T-cell (primary cell): ENCODE measurements around the gene TRIM33. TPM values are rescaled to one million over a fixed set of nuclear protein-coding genes. Genes with fewer than 3 reads are reported as not detected.

Experiments
- ATAC-seq, 4 experiments: fragments of 200-7000 bp in 3 of 4; fragments of 150-1000 bp in 1 of 4; cut with Tn5 transposase; replicated peaks in 1 of 4; 1 replicate in 3 of 4; 2 replicates in 1 of 4; pipeline ENCODE4 v1.10.0; 2021; ENCODE audit warnings: moderate library complexity in 3 of 4, mild to moderate bottlenecking in 2 of 4, moderate number of reproducible peaks in 1 of 4
- CTCF ChIA-PET, 2 donors: fragments of 300-600 bp; sonication (Branson Sonifier 250); formaldehyde crosslinking; loops; one replicate each; lab custom pipeline; 2022; ENCODE audit warnings: antibody characterized with exemption in 2 of 2; lab: Charles Lee
- POLR2A ChIA-PET, 2 donors: fragments of 300-600 bp; sonication (Branson Sonifier 250); formaldehyde crosslinking; loops; one replicate each; lab custom pipeline; 2022; ENCODE audit warnings: antibody characterized with exemption in 2 of 2; lab: Charles Lee
- DNase-seq, 35 experiments: peaks; one replicate each; pipeline versions ENCODE4 v3.0.0 to v3.0.0-alpha.2; 2013 to 2023
- H3K27ac ChIP-seq: one replicate; pipeline ENCODE4 v1.5.1; 2013; ENCODE audit warnings: low read length
- H3K27me3 ChIP-seq, 2 experiments: replicated peaks in 1 of 2; 1 replicate in 1 of 2; 2 replicates in 1 of 2; pipeline versions ENCODE4 v1.6.1 to v1.7.0; 2013; ENCODE audit warnings: low read length in 1 of 2, mixed read lengths in 1 of 2; ENCODE audit not compliant: control insufficient read depth in 2 of 2, insufficient read depth in 2 of 2; ENCODE audit errors: extremely low read depth in 1 of 2
- H3K36me3 ChIP-seq, 2 donors: 1 replicate in 1 of 2; 2 replicates in 1 of 2; pipeline versions ENCODE4 v1.6.1 to v1.7.0; 2013; ENCODE audit warnings: low read length in 1 of 2; ENCODE audit not compliant: control insufficient read depth in 2 of 2, insufficient read depth in 1 of 2; ENCODE audit errors: extremely low read depth in 1 of 2
- H3K4me1 ChIP-seq, 2 experiments: 1 replicate in 1 of 2; 2 replicates in 1 of 2; pipeline versions ENCODE4 v1.6.1 to v1.7.0; 2013; ENCODE audit warnings: low read length in 2 of 2, mixed read lengths in 1 of 2; ENCODE audit not compliant: insufficient read depth in 2 of 2, control insufficient read depth in 1 of 2; ENCODE audit errors: extremely low read depth in 1 of 2
- H3K4me3 ChIP-seq, 2 donors: 1 replicate in 1 of 2; 2 replicates in 1 of 2; pipeline versions ENCODE4 v1.5.1 to v1.7.0; 2013; ENCODE audit warnings: mild to moderate bottlenecking in 2 of 2, low read length in 1 of 2, moderate library complexity in 1 of 2; ENCODE audit not compliant: control insufficient read depth in 1 of 2; ENCODE audit errors: extremely low read depth in 1 of 2
- H3K9me3 ChIP-seq: 2 replicates; pipeline ENCODE4 v1.7.0; 2013
- H3K27ac Mint-ChIP-seq, 2 donors: one replicate each; pipeline ENCODE4 v1.8.0; 2020 to 2021; ENCODE audit warnings: mild to moderate bottlenecking in 2 of 2, mixed read lengths in 2 of 2
- H3K27me3 Mint-ChIP-seq, 2 donors: one replicate each; pipeline ENCODE4 v1.8.0; 2021 to 2022; ENCODE audit warnings: mixed read lengths in 2 of 2
- H3K36me3 Mint-ChIP-seq: one replicate; pipeline ENCODE4 v1.8.0; 2021; ENCODE audit warnings: mixed read lengths
- H3K4me1 Mint-ChIP-seq, 3 donors: one replicate each; pipeline ENCODE4 v1.8.0; 2020 to 2022; ENCODE audit warnings: mixed read lengths in 3 of 3, mild to moderate bottlenecking in 1 of 3
- H3K4me3 Mint-ChIP-seq, 3 donors: one replicate each; pipeline ENCODE4 v1.8.0; 2020 to 2022; ENCODE audit warnings: mild to moderate bottlenecking in 3 of 3, mixed read lengths in 3 of 3, moderate library complexity in 3 of 3
- H3K9me3 Mint-ChIP-seq, 3 donors: one replicate each; pipeline ENCODE4 v1.8.0; 2020 to 2022; ENCODE audit warnings: mixed read lengths in 3 of 3
- WGBS: methylation state at CpG from one replicate; pipeline ENCODE4 v1.1.5; 2013; ENCODE audit warnings: missing lambda C conversion rate; ENCODE audit not compliant: insufficient coverage; 5-methylcytosine and 5-hydroxymethylcytosine counted together
- total RNA-seq, 35 experiments: library from RNA in 6 of 35; stranded (reverse) in 6 of 35; fragments of 120-200 nt in 1 of 35; gene quantifications; one replicate each; pipeline versions ENCODE4 v1.2.1 to v1.2.4 and lab custom pipeline; 2013 to 2026

Gene TRIM33
- total RNA-seq, 5 donors from 2014 or later (not counting 1 experiment from before 2014, with no cell fraction given) = 41.6 to 60.6 (median 47.3) TPM

DNA sequence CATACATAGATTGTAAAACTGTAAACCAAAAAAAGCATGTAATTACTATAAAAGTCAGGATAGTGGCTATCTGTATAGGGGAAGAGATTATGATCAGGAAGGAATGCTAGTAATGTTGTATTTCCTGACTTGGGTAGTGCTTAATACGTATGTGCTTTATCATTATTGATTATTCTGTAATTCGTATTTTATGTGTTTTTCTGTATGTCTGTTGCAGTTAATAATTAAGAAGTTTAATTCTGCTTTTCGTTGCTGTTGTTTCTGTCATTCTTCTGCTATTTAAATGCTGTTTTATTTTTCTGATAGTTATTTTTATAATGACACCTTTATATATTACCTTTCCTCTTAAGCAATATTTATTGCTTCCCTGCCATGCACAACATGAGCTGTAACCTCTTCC is 29.3 kb upstream of the TRIM33 start:
- DNase-seq = no peak
- no peaks in the 10 kb centered on the region for H3K9me3 ChIP-seq
- peaks cover 0 to 3% of the 10 kb centered on the region in 2 experiments for H3K27me3 ChIP-seq
- ATAC-seq = no peak
- H3K4me1 ChIP-seq = no peaks in the 10 kb centered on the region
- H3K27ac ChIP-seq = no peak overlapping the region
- H3K36me3 ChIP-seq = no peaks in the 10 kb centered on the region
- CTCF ChIA-PET = no interaction called here
- POLR2A ChIA-PET = no interaction called here
- Mint-ChIP-seq H3K4me1 (no peaks in the 10 kb centered on the region), H3K27ac (no peak overlapping the region), H3K9me3 (no peaks in the 10 kb centered on the region), H3K4me3 (no peak overlapping the region), H3K27me3 (peaks cover 0 to 2% of the 10 kb centered on the region in 2 donors), H3K36me3 (no peaks in the 10 kb centered on the region)
- no CpG with 5 or more reads among the region's 3 CpGs for WGBS
- H3K4me3 ChIP-seq = no peak overlapping the region

DNA sequence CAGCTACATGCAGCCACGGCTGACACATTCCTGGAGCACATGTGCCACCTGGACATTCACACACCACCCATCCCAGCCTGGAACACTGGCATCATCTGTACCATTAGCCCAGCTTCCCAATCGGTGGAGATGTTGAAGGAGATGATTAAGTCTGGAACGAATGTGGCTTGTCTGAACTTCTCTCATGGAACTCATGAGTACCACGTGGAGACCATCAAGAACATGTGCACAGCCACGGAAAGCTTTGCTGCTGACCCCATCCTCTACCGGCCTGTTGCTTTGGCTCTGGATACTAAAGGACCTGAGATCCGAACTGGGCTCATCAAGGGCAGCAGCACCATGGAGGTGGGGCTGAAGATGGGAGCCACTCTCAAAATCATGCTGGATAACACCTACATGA is 25.0 kb upstream of the TRIM33 start:
- Histone ChIP-seq H3K27me3 (peaks cover 0 to 6% of the 10 kb centered on the region in 2 experiments), H3K9me3 (no peaks in the 10 kb centered on the region), H3K4me3 (no peak overlapping the region), H3K27ac (no peak overlapping the region), H3K36me3 (no peaks in the 10 kb centered on the region), H3K4me1 (no peaks in the 10 kb centered on the region)
- ChIA-PET POLR2A (no interaction called here), CTCF (no interaction called here)
- peaks cover 0 to 3% of the 10 kb centered on the region in 2 donors for H3K27me3 Mint-ChIP-seq
- ATAC-seq (no peak), DNase-seq (no peak)
- H3K27ac Mint-ChIP-seq = no peak overlapping the region
- 80% methylated on average over 1 of the region's 7 CpGs for WGBS
- H3K4me3 Mint-ChIP-seq = no peak overlapping the region
- H3K4me1 Mint-ChIP-seq = no peaks in the 10 kb centered on the region
- H3K9me3 Mint-ChIP-seq = no peaks in the 10 kb centered on the region
- no peaks in the 10 kb centered on the region for H3K36me3 Mint-ChIP-seq

- no peaks in the 10 kb centered on the region for H3K36me3 Mint-ChIP-seq
- H3K4me1 ChIP-seq = no peaks in the 10 kb centered on the region
- DNase-seq = no peak
- no peak for ATAC-seq
- no peak overlapping the region for H3K27ac Mint-ChIP-seq
- H3K27ac ChIP-seq = no peak overlapping the region
- peaks cover 0 to 6% of the 10 kb centered on the region in 2 experiments for H3K27me3 ChIP-seq
- no peaks in the 10 kb centered on the region for H3K9me3 Mint-ChIP-seq
- no CpG with 5 or more reads among the region's 1 CpG for WGBS
- H3K4me3 Mint-ChIP-seq = no peak overlapping the region
- peaks cover 0 to 3% of the 10 kb centered on the region in 2 donors for H3K27me3 Mint-ChIP-seq
- no peaks in the 10 kb centered on the region for H3K9me3 ChIP-seq
- no peak overlapping the region for H3K4me3 ChIP-seq
- no peaks in the 10 kb centered on the region for H3K4me1 Mint-ChIP-seq
- POLR2A ChIA-PET = no interaction called here
- CTCF ChIA-PET = no interaction called here
- H3K36me3 ChIP-seq = no peaks in the 10 kb centered on the region
Measured at GRCh38 chr1:114535401-114535800, 24.4 kb upstream of the TRIM33 start.

GRCh38 chr1:114531094-114531493 is 20.1 kb upstream of the TRIM33 start:
- Mint-ChIP-seq H3K36me3 (no peaks in the 10 kb centered on the region), H3K4me3 (no peak overlapping the region), H3K27me3 (peaks cover 0 to 3% of the 10 kb centered on the region in 2 donors), H3K4me1 (no peaks in the 10 kb centered on the region), H3K9me3 (no peaks in the 10 kb centered on the region), H3K27ac (no peak overlapping the region)
- ATAC-seq (no peak), DNase-seq (no peak)
- Histone ChIP-seq H3K9me3 (no peaks in the 10 kb centered on the region), H3K4me1 (no peaks in the 10 kb centered on the region), H3K27me3 (peaks cover 0 to 2% of the 10 kb centered on the region in 2 experiments), H3K36me3 (no peaks in the 10 kb centered on the region), H3K27ac (no peak overlapping the region), H3K4me3 (no peak overlapping the region)
- WGBS = no CpG with 5 or more reads among the region's 1 CpG
- CTCF ChIA-PET = no interaction called here
- POLR2A ChIA-PET = no interaction called here

DNA sequence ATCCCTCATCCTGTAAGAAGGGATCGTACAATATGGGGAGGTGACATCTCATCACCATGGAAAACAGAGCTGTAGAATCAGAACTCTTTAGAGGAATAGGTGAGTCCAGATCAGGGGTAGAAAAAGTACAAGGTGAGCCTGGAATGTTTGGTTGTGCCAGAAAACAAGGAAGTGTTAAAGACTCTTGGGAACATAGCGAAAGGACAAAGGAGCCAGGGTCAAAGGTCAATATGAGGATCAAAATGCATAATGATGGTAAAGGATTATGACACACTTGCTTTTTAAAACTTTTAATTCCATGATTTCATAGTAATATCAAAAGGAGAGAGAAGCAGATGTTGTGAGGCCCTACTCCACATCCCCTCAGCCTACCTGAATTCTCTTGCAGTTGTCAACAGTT is 19.2 kb upstream of the TRIM33 start:
- H3K36me3 ChIP-seq = no peaks in the 10 kb centered on the region
- Mint-ChIP-seq H3K4me1 (no peaks in the 10 kb centered on the region), H3K4me3 (no peak overlapping the region), H3K36me3 (no peaks in the 10 kb centered on the region), H3K27ac (no peak overlapping the region), H3K9me3 (no peaks in the 10 kb centered on the region), H3K27me3 (peaks cover 0 to 3% of the 10 kb centered on the region in 2 donors)
- peaks cover 0 to 2% of the 10 kb centered on the region in 2 experiments for H3K27me3 ChIP-seq
- no peak overlapping the region for H3K27ac ChIP-seq
- ATAC-seq = no peak
- CTCF ChIA-PET = no interaction called here
- no peaks in the 10 kb centered on the region for H3K9me3 ChIP-seq
- POLR2A ChIA-PET = interaction anchor here in 1 of 2 donors (0.7 kb wide), 1 partner anchor 537 kb away, joined by 3 read pairs; no protein-coding TSS in a partner anchor
- 100% methylated on average over 1 of the region's 2 CpGs for WGBS
- no peak overlapping the region for H3K4me3 ChIP-seq
- no peaks in the 10 kb centered on the region for H3K4me1 ChIP-seq
- no peak for DNase-seq

- Mint-ChIP-seq H3K9me3 (no peaks in the 10 kb centered on the region), H3K36me3 (no peaks in the 10 kb centered on the region), H3K27me3 (peaks cover under 1 to 6% of the 10 kb centered on the region in 2 donors), H3K4me1 (no peaks in the 10 kb centered on the region), H3K4me3 (no peak overlapping the region), H3K27ac (no peak overlapping the region)
- peak in 1 of 35 experiments; percentile 8 for DNase-seq
- peak in 1 of 4 experiments; percentile 45 for ATAC-seq
- Histone ChIP-seq H3K27ac (no peak overlapping the region), H3K36me3 (no peaks in the 10 kb centered on the region), H3K4me1 (no peaks in the 10 kb centered on the region), H3K27me3 (no peaks in the 10 kb centered on the region), H3K4me3 (no peak overlapping the region), H3K9me3 (no peaks in the 10 kb centered on the region)
- CTCF ChIA-PET = interaction anchor here in 1 of 2 donors (0.6 kb wide), 1 partner anchor 28 kb away, joined by 3 read pairs; no protein-coding TSS in a partner anchor
- POLR2A ChIA-PET = no interaction called here
Measured at GRCh38 chr1:114524944-114525343, 13.9 kb upstream of the TRIM33 start.

- no peak overlapping the region for H3K27ac ChIP-seq
- ATAC-seq = no peak
- no peaks in the 10 kb centered on the region for H3K4me1 ChIP-seq
- H3K9me3 ChIP-seq = no peaks in the 10 kb centered on the region
- H3K36me3 ChIP-seq = no peaks in the 10 kb centered on the region
- H3K36me3 Mint-ChIP-seq = no peaks in the 10 kb centered on the region
- no peaks in the 10 kb centered on the region for H3K9me3 Mint-ChIP-seq
- no CpG with 5 or more reads among the region's 2 CpGs for WGBS
- no peak overlapping the region for H3K4me3 ChIP-seq
- ChIA-PET POLR2A (no interaction called here), CTCF (no interaction called here)
- no peaks in the 10 kb centered on the region for H3K4me1 Mint-ChIP-seq
- peaks cover 10 to 11% of the 10 kb centered on the region in 2 donors for H3K27me3 Mint-ChIP-seq
- H3K27me3 ChIP-seq = no peaks in the 10 kb centered on the region
- DNase-seq = no peak
- no peak overlapping the region for H3K27ac Mint-ChIP-seq
- no peak overlapping the region for H3K4me3 Mint-ChIP-seq
Measured at GRCh38 chr1:114522264-114522575, 11.2 kb upstream of the TRIM33 start.
